GM21528 (cell line): ENCODE data around the gene MILR1.
A peak's percentile ranks its signal among the peaks of the same experiment; 100 is the strongest.

Experiments used
- ATAC-seq: cut with Tn5 transposase; IDR thresholded peaks from one replicate; pipeline ENCODE4 v1.9.1; 2021; ENCODE audit warnings: mild to moderate bottlenecking, moderate library complexity; ENCODE audit not compliant: unreplicated experiment, low FRiP score

MILR1 gene

GRCh38 chr17:64500487-64500859 is 51.6 kb downstream of the MILR1 start:
- no peak for ATAC-seq

- ATAC-seq: no peak
These were observed 52.2 kb downstream of the MILR1 start for GRCh38 chr17:64500862-64501765.

- no peak for ATAC-seq
These were observed 53.1 kb downstream of the MILR1 start for GRCh38 chr17:64502021-64502420.

- ATAC-seq: no peak
These were observed 53.9 kb downstream of the MILR1 start for GRCh38 chr17:64502809-64503208.

- no peak for ATAC-seq
These were observed 54.4 kb downstream of the MILR1 start for GRCh38 chr17:64503341-64503740.

GRCh38 chr17:64503821-64504768 is 55.2 kb downstream of the MILR1 start:
- ATAC-seq: no peak

- ATAC-seq: no peak
These were observed 55.9 kb downstream of the MILR1 start for GRCh38 chr17:64504769-64505339.

- ATAC-seq: peak; percentile 30
These were observed 56.7 kb downstream of the MILR1 start for GRCh38 chr17:64505340-64506200.

- peak; percentile 59 for ATAC-seq
These were observed 57.3 kb downstream of the MILR1 start, which contains the start of gene DDX5 for GRCh38 chr17:64506201-64506575. TSS of gene DDX5 (minus strand) at chr17:64506289. CDS start at chr17:64506119, 170 bp downstream.

GRCh38 chr17:64506576-64507412 is 57.9 kb downstream of the MILR1 start, which contains the start of gene CEP95:
TSS of gene CEP95 (plus strand) at chr17:64506977. CDS start at chr17:64507098, 121 bp downstream.
- ATAC-seq: peak; percentile 71

- ATAC-seq: peak; percentile 9
These were observed 58.5 kb downstream of the MILR1 start for GRCh38 chr17:64507413-64507782.

GRCh38 chr17:64508683-64509082 is 59.8 kb downstream of the MILR1 start:
- no peak for ATAC-seq

- no peak for ATAC-seq
These were observed 60.3 kb downstream of the MILR1 start for GRCh38 chr17:64509179-64509578.

- ATAC-seq: no peak
These were observed 66.5 kb downstream of the MILR1 start for GRCh38 chr17:64515419-64515818.

- ATAC-seq: no peak
These were observed 66.9 kb downstream of the MILR1 start for GRCh38 chr17:64515829-64516228.
